ENCODE measurements around the gene NECTIN1. TPM values are rescaled to one million over a fixed set of nuclear protein-coding genes. Genes with fewer than 3 reads are reported as not detected.
A peak's percentile ranks its signal among the peaks of the same experiment; 100 is the strongest.

NECTIN1 gene
- total RNA-seq, 1 experiment from 2014 or later: 23.8 TPM

GRCh38 chr11:119729581-119729927 is 554 bp upstream of the NECTIN1 start (continued):
- TF ChIP-seq CBX3 (IDR thresholded peaks at IDR 0.05; ENCODE audit: low read depth) (no peak), CEBPB (IDR thresholded peaks at IDR 0.05; ENCODE audit: low read depth) (no peak), ZNF274 (IDR thresholded peaks at IDR 0.05; ENCODE audit: low read depth, low read length) (no peak), RAD21 (IDR thresholded peaks at IDR 0.05; ENCODE audit: low read depth) (no peak), EZH2 (IDR thresholded peaks at IDR 0.05) (no peak), EZH2phosphoT487 (IDR thresholded peaks at IDR 0.05; ENCODE audit: borderline replicate concordance) (no peak), JUND (IDR thresholded peaks at IDR 0.05) (no peak)

GRCh38 chr11:119728211-119728626 is 781 bp downstream of the NECTIN1 start:
- Histone ChIP-seq H3K4me3 (replicated peaks in 1 of 2; ENCODE audit: low read depth in 1 of 2, low read length in 2 of 2) (peak overlapping the region; percentile 82 to 94), H4K20me1 (ENCODE audit: insufficient read depth) (no peaks in the 10 kb centered on the region), H2AFZ (ENCODE audit: low read depth, low read length, poor library complexity, severe bottlenecking) (no peak overlapping the region), H3K79me2 (ENCODE audit: insufficient read depth, low read length) (peaks cover 51% of the 10 kb centered on the region), H3K9me2 (ENCODE audit: insufficient read depth) (no peaks in the 10 kb centered on the region), H3K4me2 (ENCODE audit: low read length) (peak overlapping the region; percentile 100), H3K9ac (ENCODE audit: low read length) (peak overlapping the region; percentile 75), H3K4me1 (ENCODE audit: control insufficient read depth in 1 of 2, insufficient read depth in 2 of 2, low read length in 2 of 2) (peaks cover 14 to 28% of the 10 kb centered on the region in 2 experiments), H3K9me3 (ENCODE audit: control insufficient read depth in 1 of 2, insufficient read depth in 1 of 2, low read depth in 1 of 2, low read length in 2 of 2) (no peaks in the 10 kb centered on the region), H3K36me3 (ENCODE audit: control insufficient read depth in 1 of 2, insufficient read depth in 2 of 2, low read length in 2 of 2) (no peaks in the 10 kb centered on the region), H3K27ac (ENCODE audit: low read depth, low read length) (peak overlapping the region; percentile 85), H3K27me3 (ENCODE audit: insufficient read depth, low read length) (no peaks in the 10 kb centered on the region)
- no peak for DNase-seq (ENCODE audit: low read depth, low spot score)
- BruUV-seq (replicated peaks): no TSS peak
- intact Hi-C loops (cut with micrococcal nuclease): loop anchor here (5.0 to 10.0 kb wide), 2 partner anchors 46 to 243 kb away; no protein-coding TSS in a partner anchor
- no peak for TF ChIP-seq CBX3 (IDR thresholded peaks at IDR 0.05; ENCODE audit: low read depth)
- TF ChIP-seq ZFX (IDR thresholded peaks at IDR 0.05): no peak
- TF ChIP-seq ZNF274 (IDR thresholded peaks at IDR 0.05; ENCODE audit: low read depth, low read length): no peak
- no peak for TF ChIP-seq JUND (IDR thresholded peaks at IDR 0.05)
- no peak; the same call in 1 of the 2 replicates for TF ChIP-seq SIN3A (IDR thresholded peaks at IDR 0.05; ENCODE audit: low read depth)
- no peak for TF ChIP-seq TCF7L2 (IDR thresholded peaks at IDR 0.05; ENCODE audit: borderline replicate concordance, extremely low read depth, insufficient read depth, insufficient read length)
- no peak for TF ChIP-seq RAD21 (IDR thresholded peaks at IDR 0.05; ENCODE audit: low read depth)
- no peak for TF ChIP-seq SRF (IDR thresholded peaks at IDR 0.05; ENCODE audit: low read depth)
- no peak for TF ChIP-seq EZH2phosphoT487 (IDR thresholded peaks at IDR 0.05; ENCODE audit: borderline replicate concordance)
- no peak for TF ChIP-seq EGR1 (IDR thresholded peaks at IDR 0.05; ENCODE audit: low read depth)
- TF ChIP-seq EZH2 (IDR thresholded peaks at IDR 0.05): no peak
- no peak for TF ChIP-seq MAX (IDR thresholded peaks at IDR 0.05)
- peak; percentile 14 for ATAC-seq
- RAD21 ChIA-PET (ENCODE audit: low non-redundant PET in 1 of 2, low total read pairs in 2 of 2, uncharacterized antibody in 2 of 2, unreplicated experiment in 2 of 2): no interaction called here
- CTCF ChIA-PET: interaction anchor here (1.6 kb wide), 1 partner anchor 380 kb away, joined by 4 read pairs; no protein-coding TSS in a partner anchor
- POLR2A ChIA-PET: no interaction called here

Measured in HCT116 (cell line).